ENCODE measurements around the gene FMR1.

The FMR1 gene

DNA sequence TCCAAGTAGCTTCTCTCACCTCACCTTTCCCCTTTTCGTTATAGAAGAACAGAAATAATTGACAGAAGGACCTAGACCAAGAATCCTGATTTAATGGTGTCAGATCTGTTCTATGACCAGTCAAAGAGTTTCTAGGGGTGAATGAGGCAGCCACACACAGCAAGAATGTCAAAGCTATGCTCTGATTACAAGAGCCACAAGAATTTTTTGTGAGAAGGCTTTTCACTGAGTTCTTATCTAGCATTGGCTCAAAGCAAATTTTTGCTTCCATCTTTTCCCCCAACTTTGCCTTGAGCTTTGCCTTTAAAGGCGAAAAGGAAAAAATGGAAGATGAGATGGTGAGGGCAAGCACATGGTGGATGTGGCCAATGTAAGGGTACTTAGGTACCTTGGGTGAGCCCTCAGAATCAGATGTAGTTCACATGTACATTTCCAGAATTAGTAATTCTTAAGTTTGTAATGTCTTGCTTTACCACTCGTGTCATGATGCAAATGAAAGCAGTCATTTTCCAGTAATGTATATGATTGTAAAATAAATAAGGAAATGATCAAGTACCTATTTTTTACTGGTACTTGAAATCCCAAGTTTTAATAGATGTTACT is 23.5 kb downstream of the FMR1 start:
- DNase-seq = no peak
- no peak for TF ChIP-seq POLR2A (IDR thresholded peaks at IDR 0.05; ENCODE audit: low read length)
- TF ChIP-seq GATA1 (IDR thresholded peaks at IDR 0.05; ENCODE audit: low read depth, low read length) = no peak

DNA sequence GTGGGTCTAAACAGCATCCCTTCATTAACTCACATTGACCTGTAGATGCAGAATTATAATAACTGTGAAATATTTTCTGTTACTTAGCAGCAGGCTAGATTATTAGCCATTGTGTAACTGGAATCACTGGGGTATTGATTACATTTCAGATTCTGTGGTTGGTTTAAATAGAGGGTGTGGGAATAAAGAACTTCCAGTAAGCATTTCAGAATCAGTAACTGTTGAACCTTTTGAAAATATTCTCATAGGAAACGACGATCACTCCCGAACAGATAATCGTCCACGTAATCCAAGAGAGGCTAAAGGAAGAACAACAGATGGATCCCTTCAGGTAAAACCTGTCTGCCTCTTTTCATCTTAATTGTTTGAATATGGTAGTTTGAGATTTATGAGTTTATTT is 33.6 kb downstream of the FMR1 start:
- DNase-seq = no peak
- TF ChIP-seq GATA1 (IDR thresholded peaks at IDR 0.05; ENCODE audit: low read depth, low read length) (no peak), POLR2A (IDR thresholded peaks at IDR 0.05; ENCODE audit: low read length) (no peak)

DNA sequence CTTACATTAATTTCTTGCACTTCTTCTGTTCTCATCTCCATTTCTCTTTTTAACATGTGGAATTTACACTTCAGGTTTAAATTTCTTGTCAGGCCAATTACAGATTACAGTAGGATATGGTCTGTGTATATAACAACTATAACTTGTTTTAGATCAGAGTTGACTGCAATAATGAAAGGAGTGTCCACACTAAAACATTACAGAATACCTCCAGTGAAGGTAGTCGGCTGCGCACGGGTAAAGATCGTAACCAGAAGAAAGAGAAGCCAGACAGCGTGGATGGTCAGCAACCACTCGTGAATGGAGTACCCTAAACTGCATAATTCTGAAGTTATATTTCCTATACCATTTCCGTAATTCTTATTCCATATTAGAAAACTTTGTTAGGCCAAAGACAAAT is 36.8 kb downstream of the FMR1 start:
- no peak for TF ChIP-seq GATA1 (IDR thresholded peaks at IDR 0.05; ENCODE audit: low read depth, low read length)
- no peak for TF ChIP-seq POLR2A (IDR thresholded peaks at IDR 0.05; ENCODE audit: low read length)
- no peak for DNase-seq

DNA sequence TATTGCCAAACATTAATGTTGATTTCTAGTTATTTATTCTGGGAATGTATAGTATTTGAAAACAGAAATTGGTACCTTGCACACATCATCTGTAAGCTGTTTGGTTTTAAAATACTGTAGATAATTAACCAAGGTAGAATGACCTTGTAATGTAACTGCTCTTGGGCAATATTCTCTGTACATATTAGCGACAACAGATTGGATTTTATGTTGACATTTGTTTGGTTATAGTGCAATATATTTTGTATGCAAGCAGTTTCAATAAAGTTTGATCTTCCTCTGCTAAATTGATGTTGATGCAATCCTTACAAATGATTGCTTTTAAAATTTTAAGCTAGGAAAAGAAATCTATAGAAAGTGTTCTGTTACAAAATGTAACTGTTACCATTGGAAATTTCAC is 38.6 kb downstream of the FMR1 start:
- DNase-seq = no peak
- no peak for TF ChIP-seq GATA1 (IDR thresholded peaks at IDR 0.05; ENCODE audit: low read depth, low read length)
- TF ChIP-seq POLR2A (IDR thresholded peaks at IDR 0.05; ENCODE audit: low read length) = no peak

DNA sequence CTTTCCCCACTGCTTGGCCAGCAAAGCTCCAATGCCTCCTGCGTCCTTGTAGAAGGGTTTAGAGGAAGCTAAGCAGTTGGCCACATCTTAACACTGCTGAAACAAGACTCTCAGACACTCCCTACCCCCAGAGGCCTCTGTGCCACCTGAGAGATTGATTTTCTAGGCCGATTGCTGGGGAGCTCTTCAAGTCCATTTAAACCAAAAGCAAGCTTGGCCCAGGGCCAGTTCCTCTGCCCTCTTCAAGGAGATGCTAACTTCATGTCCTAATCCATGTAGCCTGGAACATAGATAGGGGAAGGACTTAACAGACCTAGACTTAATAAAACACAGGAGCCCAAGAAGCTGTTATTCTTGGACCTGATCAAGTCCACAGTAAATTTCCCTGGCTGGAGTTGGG is 42.3 kb downstream of the FMR1 start:
- TF ChIP-seq POLR2A (IDR thresholded peaks at IDR 0.05; ENCODE audit: low read length) (no peak), GATA1 (IDR thresholded peaks at IDR 0.05; ENCODE audit: low read depth, low read length) (no peak)
- DNase-seq = peak in 1 of 2 experiments; percentile 1

DNA sequence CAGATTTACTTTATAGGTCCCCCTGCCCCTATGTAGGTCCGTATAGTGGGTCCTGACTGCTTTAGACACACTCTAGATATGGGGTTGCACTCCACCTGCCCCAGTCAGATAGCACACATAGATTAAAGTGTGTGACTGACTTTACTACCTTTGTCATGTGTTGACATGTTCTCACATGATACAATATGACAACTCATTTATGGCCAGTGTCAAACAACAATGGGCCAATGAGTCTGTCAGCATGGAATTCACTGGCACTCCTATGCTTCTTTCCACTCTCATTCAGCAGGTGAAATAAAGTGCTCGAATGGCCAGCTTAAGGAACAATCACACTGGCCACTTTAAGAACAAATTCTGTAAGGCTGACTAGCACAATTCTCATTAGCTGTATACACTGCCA is 45.6 kb downstream of the FMR1 start:
- no peak for TF ChIP-seq POLR2A (IDR thresholded peaks at IDR 0.05; ENCODE audit: low read length)
- TF ChIP-seq GATA1 (IDR thresholded peaks at IDR 0.05; ENCODE audit: low read depth, low read length) = no peak
- no peak for DNase-seq

DNA sequence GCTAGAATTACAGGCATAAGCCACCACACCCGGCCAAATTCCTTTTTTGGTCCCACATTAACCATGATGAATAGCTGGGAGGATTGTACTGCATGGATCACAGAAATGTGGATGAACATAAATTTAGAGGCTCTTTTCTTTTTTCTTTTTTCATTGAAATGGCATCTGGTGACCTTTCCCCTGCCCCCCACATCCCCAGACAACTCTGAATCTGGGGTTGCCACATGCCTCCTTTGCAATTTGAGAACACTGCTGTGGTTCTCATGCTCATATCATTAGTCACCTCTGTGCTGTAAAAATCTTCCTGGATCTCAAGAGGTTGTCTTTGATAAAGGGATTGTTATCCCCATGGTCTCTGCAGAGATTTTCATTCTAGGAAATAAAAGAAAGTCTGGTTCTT is 46.6 kb downstream of the FMR1 start:
- TF ChIP-seq GATA1 (IDR thresholded peaks at IDR 0.05; ENCODE audit: low read depth, low read length) (no peak), POLR2A (IDR thresholded peaks at IDR 0.05; ENCODE audit: low read length) (no peak)
- no peak for DNase-seq

DNA sequence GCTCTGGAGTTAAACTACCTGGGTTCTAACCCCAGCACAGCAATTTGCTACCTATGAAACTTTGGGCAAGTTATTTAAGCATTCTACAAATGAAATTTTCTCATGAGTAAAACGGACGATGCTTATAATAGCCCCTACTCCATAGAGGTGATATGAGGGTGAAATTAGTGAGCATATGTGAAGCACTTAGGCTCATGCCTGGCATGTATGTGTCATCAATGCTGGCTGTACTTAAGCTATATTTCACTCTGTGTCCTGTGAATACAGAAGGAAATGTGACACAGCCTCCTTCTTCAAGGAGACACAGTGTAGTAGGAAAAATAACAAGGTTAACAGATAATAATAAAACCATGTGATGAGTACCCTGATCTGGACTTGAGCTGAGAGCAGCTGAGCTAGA is 49.0 kb downstream of the FMR1 start:
- TF ChIP-seq POLR2A (IDR thresholded peaks at IDR 0.05; ENCODE audit: low read length) (no peak), GATA1 (IDR thresholded peaks at IDR 0.05; ENCODE audit: low read depth, low read length) (no peak)

DNA sequence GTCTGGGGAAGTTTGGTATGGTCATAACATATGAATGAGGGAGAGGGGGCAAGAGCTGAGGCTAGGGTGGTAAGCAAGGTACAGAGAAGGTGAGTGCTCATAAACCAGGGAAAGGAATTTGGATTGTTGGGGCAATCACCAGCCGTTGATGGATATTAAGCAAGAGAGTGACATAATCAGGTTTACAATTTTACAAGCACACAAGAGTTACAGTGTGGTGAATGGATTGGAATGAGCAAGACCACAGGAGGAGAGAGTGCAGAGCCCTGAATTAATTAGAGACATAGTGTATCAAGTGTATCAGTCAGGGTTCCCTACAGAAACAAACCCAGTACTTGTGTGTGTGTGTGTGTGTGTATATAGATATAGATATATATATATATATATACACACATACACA is 50.8 kb downstream of the FMR1 start:
- no peak for DNase-seq
- TF ChIP-seq GATA1 (IDR thresholded peaks at IDR 0.05; ENCODE audit: low read depth, low read length) (no peak), POLR2A (IDR thresholded peaks at IDR 0.05; ENCODE audit: low read length) (no peak)

More for the DNA sequence above, 49.0 kb downstream of the FMR1 start:
- no peak for DNase-seq

DNA sequence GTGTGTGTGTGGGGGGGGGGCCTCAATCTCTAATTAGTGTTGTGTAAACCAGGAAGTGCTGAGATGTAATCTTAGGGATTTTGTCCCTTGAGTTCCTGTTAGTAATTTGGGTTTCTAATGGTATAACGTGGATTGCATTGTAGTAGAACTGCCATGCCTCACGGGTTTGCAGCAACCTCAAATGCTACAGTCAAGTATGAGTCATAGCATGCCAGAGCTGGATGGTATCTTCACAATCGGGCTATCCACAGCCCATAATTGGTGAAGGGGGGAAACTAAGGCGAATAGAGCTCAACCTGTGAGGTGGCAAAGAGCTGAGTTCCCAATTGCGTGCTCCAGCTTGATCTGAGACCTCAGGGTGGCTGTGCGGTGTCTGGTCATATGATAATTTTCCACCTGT is 67.2 kb downstream of the FMR1 start:
- DNase-seq = no peak
- no peak for TF ChIP-seq POLR2A (IDR thresholded peaks at IDR 0.05; ENCODE audit: low read length)
- no peak for TF ChIP-seq GATA1 (IDR thresholded peaks at IDR 0.05; ENCODE audit: low read depth, low read length)

DNA sequence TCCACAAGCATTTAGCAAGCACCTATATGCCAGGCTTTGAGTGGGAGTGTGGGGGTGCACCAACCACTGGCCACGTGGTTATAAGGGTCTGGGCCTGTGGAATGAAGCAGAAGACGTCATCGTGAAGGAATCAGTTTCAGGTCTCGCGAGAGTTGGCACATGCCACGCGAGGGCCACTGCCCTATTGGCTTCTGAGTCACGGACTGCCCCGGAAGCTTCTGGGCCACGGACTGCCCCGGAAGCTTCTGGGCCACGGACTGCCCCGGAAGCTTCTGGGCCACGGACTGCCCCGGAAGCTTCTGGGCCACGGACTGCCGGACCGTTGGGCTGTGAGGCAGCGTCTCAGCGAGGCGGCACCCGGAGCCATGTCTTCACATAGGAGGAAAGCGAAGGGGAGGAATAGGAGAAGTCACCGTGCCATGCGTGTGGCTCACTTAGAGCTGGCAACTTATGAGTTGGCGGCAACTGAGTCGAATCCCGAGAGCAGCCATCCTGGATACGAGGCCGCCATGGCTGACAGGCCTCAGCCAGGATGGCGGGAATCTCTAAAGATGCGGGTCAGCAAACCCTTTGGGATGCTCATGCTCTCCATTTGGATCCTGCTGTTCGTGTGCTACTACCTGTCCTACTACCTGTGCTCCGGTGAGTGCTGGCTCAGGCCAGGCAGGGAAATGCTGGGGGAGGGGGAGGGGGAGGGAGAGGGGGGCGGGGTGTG is 69.5 kb downstream of the FMR1 start, which contains the start of gene FMR1NB:
TSS of gene FMR1NB (plus strand) at position 300 of the 715 bp plus-strand sequence. CDS start at position 366, 66 bp downstream.
- TF ChIP-seq GATA1 (IDR thresholded peaks at IDR 0.05; ENCODE audit: low read depth, low read length) (no peak), POLR2A (IDR thresholded peaks at IDR 0.05; ENCODE audit: low read length) (no peak)
- no peak for DNase-seq
